Measurements from ENCODE around the gene PIK3R6. TPM values are rescaled to one million over a fixed set of nuclear protein-coding genes. Genes with fewer than 3 reads are reported as not detected.

The PIK3R6 gene
- total RNA-seq, 1 experiment from 2014 or later = not detected

DNA sequence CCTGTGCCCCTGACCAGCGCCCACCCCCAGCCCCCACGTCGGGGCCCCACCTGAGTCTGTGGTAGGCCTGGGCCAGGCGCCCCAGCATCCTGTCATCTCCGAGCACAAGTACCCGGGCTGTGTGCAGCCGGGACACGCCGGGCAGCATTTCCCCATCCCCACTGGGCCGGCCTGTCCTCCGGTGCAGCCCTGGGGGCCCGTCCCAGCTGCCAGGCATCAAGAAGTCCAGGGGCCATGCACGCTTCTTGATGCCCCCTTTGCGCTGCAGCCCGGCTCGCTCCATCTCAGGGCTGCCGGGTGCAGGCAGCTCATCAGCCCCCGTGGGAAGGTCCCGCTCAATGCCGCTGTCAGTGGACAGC, 39.0 kb downstream of the PIK3R6 start:
- H3K79me2 ChIP-seq (ENCODE audit: insufficient read depth, low read length) = no peaks in the 10 kb centered on the region
- no peak overlapping the region for H3K14ac ChIP-seq (ENCODE audit: insufficient read depth, low read length)
- H3K27ac ChIP-seq (ENCODE audit: insufficient read length, low read depth, low read length) = no peak overlapping the region
- TF ChIP-seq, protein P1, sequence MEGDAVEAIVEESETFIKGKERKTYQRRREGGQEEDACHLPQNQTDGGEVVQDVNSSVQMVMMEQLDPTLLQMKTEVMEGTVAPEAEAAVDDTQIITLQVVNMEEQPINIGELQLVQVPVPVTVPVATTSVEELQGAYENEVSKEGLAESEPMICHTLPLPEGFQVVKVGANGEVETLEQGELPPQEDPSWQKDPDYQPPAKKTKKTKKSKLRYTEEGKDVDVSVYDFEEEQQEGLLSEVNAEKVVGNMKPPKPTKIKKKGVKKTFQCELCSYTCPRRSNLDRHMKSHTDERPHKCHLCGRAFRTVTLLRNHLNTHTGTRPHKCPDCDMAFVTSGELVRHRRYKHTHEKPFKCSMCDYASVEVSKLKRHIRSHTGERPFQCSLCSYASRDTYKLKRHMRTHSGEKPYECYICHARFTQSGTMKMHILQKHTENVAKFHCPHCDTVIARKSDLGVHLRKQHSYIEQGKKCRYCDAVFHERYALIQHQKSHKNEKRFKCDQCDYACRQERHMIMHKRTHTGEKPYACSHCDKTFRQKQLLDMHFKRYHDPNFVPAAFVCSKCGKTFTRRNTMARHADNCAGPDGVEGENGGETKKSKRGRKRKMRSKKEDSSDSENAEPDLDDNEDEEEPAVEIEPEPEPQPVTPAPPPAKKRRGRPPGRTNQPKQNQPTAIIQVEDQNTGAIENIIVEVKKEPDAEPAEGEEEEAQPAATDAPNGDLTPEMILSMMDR (conservative IDR thresholded peaks at IDR 0.05) = no peak
- no peaks in the 10 kb centered on the region for H4K20me1 ChIP-seq (ENCODE audit: control insufficient read depth, insufficient read depth, insufficient read length)
- no peaks in the 10 kb centered on the region for H3K27me3 ChIP-seq (ENCODE audit: insufficient read depth, low read length)
- no peaks in the 10 kb centered on the region; a peak in 1 of 7 replicates for H3K36me3 Mint-ChIP-seq (ENCODE audit: insufficient read depth in 1 of 3, low read depth in 3 of 3)
- no peak overlapping the region for H3K18ac ChIP-seq (ENCODE audit: insufficient read length, low read depth, low read length)
- H3K27me3 Mint-ChIP-seq (ENCODE audit: low read depth) = peaks cover 7% of the 10 kb centered on the region
- no peak overlapping the region for H2AFZ ChIP-seq (ENCODE audit: low read length)
- no peak overlapping the region for H4K91ac ChIP-seq (ENCODE audit: insufficient read length, low read depth, low read length)
- H3T11ph ChIP-seq (ENCODE audit: low read length) = no peak overlapping the region
- no peak overlapping the region for H2BK20ac ChIP-seq (ENCODE audit: low read depth, low read length, poor library complexity, severe bottlenecking)
- no peaks in the 10 kb centered on the region for H3K23me2 ChIP-seq (ENCODE audit: insufficient read length, low read depth, low read length, poor library complexity, severe bottlenecking)
- H2BK120ac ChIP-seq (ENCODE audit: low read depth, low read length, poor library complexity, severe bottlenecking) = no peak overlapping the region
- no peak overlapping the region for H2BK15ac ChIP-seq (ENCODE audit: low read depth, low read length)
- no peak overlapping the region for H3K23ac ChIP-seq (ENCODE audit: insufficient read length, low read depth, low read length)
- H3K56ac ChIP-seq (ENCODE audit: insufficient read length, low read depth, low read length) = no peak overlapping the region
- no peak overlapping the region for H2BK12ac ChIP-seq (ENCODE audit: insufficient read length, low read depth, low read length)
- H3K4ac ChIP-seq (ENCODE audit: low read depth, low read length) = no peak overlapping the region
- no peaks in the 10 kb centered on the region for H3K4me1 ChIP-seq (ENCODE audit: insufficient read depth, low read length)
- H2BK5ac ChIP-seq (ENCODE audit: insufficient read length, low read length) = no peak overlapping the region
- H2AK5ac ChIP-seq (ENCODE audit: insufficient read length, low read length) = no peak overlapping the region
- DNase-seq = no peak
- H3K4me3 Mint-ChIP-seq = no peak overlapping the region
- no peak overlapping the region for H4K8ac ChIP-seq (replicated peaks; ENCODE audit: insufficient read length, low read depth, low read length)
- no peaks in the 10 kb centered on the region for H3K9me3 ChIP-seq (ENCODE audit: control insufficient read depth, low read depth, low read length)
- peaks cover 3 to 7% of the 10 kb centered on the region in 2 experiments; a peak in 3 of 5 replicates for H3K9me3 Mint-ChIP-seq
- H3K4me1 Mint-ChIP-seq = peaks cover 4 to 11% of the 10 kb centered on the region in 2 experiments; a peak in 3 of 4 replicates
- no peak overlapping the region for H3K27ac Mint-ChIP-seq
- no CpG with 5 or more reads among the region's 20 CpGs for WGBS (ENCODE audit: extremely low coverage, insufficient read length, low lambda C conversion rate)
- no peaks in the 10 kb centered on the region for H3K79me1 ChIP-seq (ENCODE audit: insufficient read depth, low read depth, low read length, poor library complexity, severe bottlenecking)
- H3K9ac ChIP-seq (ENCODE audit: extremely low read depth, insufficient read length, low read length) = no peak overlapping the region
- H4K5ac ChIP-seq (ENCODE audit: insufficient read length, low read depth, low read length) = no peak overlapping the region
- H3K4me2 ChIP-seq (ENCODE audit: insufficient read depth, insufficient read length, low read length) = no peak overlapping the region
